Measurements from ENCODE around the gene CCDC27. TPM values are rescaled to one million over a fixed set of nuclear protein-coding genes. Genes with fewer than 3 reads are reported as not detected.

The CCDC27 gene
- total and polyA plus RNA-seq, 2 of the 13 experiments (the other 11 are each of a cell fraction or from before 2014, with no cell fraction given) = not detected

DNA sequence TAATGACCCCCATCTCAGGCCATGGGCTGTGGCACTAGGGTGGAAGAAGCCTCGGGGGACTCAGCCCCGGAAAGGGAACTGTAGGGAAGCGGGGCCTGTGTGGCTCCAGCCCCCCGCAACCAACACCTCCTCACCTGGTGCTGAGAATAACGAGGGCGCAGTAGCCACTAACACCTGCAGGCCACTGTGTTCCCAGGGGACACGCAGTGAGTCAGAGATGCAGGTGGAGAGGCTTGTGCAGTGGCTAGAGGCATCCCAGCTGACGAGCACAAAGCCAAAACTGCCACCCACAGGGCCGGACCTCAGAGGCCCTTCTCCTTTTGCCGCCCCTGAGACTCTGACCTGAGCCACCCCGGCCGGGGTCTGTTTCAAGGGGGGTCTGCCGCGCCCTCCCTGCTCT, 33.5 kb upstream of the CCDC27 start:
- Histone ChIP-seq H4K20me1 (ENCODE audit: insufficient read depth, low read length) (peaks cover 5% of the 10 kb centered on the region; the same call in 1 of the 2 replicates), H3K4me1 (ENCODE audit: insufficient read depth, low read length) (peaks cover 11% of the 10 kb centered on the region), H2AFZ (ENCODE audit: low read length) (no peak overlapping the region), H3K4me3 (replicated peaks in 1 of 3; ENCODE audit: insufficient read depth in 1 of 3, low read depth in 2 of 3, low read length in 3 of 3) (no peak overlapping the region), H3K27me3 (ENCODE audit: control insufficient read depth in 1 of 2, insufficient read depth in 2 of 2, low read length in 2 of 2) (peaks cover 3 to 20% of the 10 kb centered on the region in 2 experiments; a peak in 4 of 5 replicates), H3K36me3 (replicated peaks in 1 of 2; ENCODE audit: control insufficient read depth in 1 of 2, insufficient read depth in 2 of 2, low read length in 2 of 2) (no peaks in the 10 kb centered on the region), H3K4me2 (ENCODE audit: low read depth, low read length) (no peak overlapping the region), H3K27ac (ENCODE audit: extremely low read length, insufficient read depth, low read length) (no peak overlapping the region), H3K79me2 (ENCODE audit: insufficient read depth, low read length) (no peaks in the 10 kb centered on the region), H3K9ac (ENCODE audit: insufficient read depth, low read depth, low read length) (no peak overlapping the region), H3K9me3 (ENCODE audit: low read length) (no peaks in the 10 kb centered on the region)
- no peak for TF ChIP-seq RFXAP (CRISPR knock-in tag; IDR thresholded peaks at IDR 0.05; ENCODE audit: borderline replicate concordance)
- no peak for TF ChIP-seq ZFAT (CRISPR knock-in tag; conservative IDR thresholded peaks at IDR 0.05)
- TF ChIP-seq ZNF552 (CRISPR knock-in tag; IDR thresholded peaks at IDR 0.05; ENCODE audit: borderline replicate concordance) = no peak
- TF ChIP-seq, protein P1, sequence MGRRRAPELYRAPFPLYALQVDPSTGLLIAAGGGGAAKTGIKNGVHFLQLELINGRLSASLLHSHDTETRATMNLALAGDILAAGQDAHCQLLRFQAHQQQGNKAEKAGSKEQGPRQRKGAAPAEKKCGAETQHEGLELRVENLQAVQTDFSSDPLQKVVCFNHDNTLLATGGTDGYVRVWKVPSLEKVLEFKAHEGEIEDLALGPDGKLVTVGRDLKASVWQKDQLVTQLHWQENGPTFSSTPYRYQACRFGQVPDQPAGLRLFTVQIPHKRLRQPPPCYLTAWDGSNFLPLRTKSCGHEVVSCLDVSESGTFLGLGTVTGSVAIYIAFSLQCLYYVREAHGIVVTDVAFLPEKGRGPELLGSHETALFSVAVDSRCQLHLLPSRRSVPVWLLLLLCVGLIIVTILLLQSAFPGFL (CRISPR knock-in tag; IDR thresholded peaks at IDR 0.05) = no peak
- TF ChIP-seq, protein P2, sequence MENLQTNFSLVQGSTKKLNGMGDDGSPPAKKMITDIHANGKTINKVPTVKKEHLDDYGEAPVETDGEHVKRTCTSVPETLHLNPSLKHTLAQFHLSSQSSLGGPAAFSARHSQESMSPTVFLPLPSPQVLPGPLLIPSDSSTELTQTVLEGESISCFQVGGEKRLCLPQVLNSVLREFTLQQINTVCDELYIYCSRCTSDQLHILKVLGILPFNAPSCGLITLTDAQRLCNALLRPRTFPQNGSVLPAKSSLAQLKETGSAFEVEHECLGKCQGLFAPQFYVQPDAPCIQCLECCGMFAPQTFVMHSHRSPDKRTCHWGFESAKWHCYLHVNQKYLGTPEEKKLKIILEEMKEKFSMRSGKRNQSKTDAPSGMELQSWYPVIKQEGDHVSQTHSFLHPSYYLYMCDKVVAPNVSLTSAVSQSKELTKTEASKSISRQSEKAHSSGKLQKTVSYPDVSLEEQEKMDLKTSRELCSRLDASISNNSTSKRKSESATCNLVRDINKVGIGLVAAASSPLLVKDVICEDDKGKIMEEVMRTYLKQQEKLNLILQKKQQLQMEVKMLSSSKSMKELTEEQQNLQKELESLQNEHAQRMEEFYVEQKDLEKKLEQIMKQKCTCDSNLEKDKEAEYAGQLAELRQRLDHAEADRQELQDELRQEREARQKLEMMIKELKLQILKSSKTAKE (CRISPR knock-in tag; IDR thresholded peaks at IDR 0.05; ENCODE audit: borderline replicate concordance) = no peak
- TF ChIP-seq ZNF891 (CRISPR knock-in tag; IDR thresholded peaks at IDR 0.05) = no peak
- no peak for TF ChIP-seq NAIF1 (CRISPR knock-in tag; IDR thresholded peaks at IDR 0.05; ENCODE audit: borderline replicate concordance)
- TF ChIP-seq ZNF34 (CRISPR knock-in tag; IDR thresholded peaks at IDR 0.05; ENCODE audit: borderline replicate concordance) = no peak
- TF ChIP-seq MTA3 (CRISPR knock-in tag; IDR thresholded peaks at IDR 0.05) = no peak
- no peak for TF ChIP-seq ZNF101 (CRISPR knock-in tag; IDR thresholded peaks at IDR 0.05; ENCODE audit: borderline replicate concordance, low read depth)
- TF ChIP-seq ETS1 (CRISPR knock-in tag; IDR thresholded peaks at IDR 0.05) = no peak
- TF ChIP-seq, protein P3, sequence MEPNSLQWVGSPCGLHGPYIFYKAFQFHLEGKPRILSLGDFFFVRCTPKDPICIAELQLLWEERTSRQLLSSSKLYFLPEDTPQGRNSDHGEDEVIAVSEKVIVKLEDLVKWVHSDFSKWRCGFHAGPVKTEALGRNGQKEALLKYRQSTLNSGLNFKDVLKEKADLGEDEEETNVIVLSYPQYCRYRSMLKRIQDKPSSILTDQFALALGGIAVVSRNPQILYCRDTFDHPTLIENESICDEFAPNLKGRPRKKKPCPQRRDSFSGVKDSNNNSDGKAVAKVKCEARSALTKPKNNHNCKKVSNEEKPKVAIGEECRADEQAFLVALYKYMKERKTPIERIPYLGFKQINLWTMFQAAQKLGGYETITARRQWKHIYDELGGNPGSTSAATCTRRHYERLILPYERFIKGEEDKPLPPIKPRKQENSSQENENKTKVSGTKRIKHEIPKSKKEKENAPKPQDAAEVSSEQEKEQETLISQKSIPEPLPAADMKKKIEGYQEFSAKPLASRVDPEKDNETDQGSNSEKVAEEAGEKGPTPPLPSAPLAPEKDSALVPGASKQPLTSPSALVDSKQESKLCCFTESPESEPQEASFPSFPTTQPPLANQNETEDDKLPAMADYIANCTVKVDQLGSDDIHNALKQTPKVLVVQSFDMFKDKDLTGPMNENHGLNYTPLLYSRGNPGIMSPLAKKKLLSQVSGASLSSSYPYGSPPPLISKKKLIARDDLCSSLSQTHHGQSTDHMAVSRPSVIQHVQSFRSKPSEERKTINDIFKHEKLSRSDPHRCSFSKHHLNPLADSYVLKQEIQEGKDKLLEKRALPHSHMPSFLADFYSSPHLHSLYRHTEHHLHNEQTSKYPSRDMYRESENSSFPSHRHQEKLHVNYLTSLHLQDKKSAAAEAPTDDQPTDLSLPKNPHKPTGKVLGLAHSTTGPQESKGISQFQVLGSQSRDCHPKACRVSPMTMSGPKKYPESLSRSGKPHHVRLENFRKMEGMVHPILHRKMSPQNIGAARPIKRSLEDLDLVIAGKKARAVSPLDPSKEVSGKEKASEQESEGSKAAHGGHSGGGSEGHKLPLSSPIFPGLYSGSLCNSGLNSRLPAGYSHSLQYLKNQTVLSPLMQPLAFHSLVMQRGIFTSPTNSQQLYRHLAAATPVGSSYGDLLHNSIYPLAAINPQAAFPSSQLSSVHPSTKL (CRISPR knock-in tag; IDR thresholded peaks at IDR 0.05) = no peak
- TF ChIP-seq ZNF431 (CRISPR knock-in tag; IDR thresholded peaks at IDR 0.05; ENCODE audit: borderline replicate concordance, low read depth) = no peak
- TF ChIP-seq TCF7 (IDR thresholded peaks at IDR 0.05; ENCODE audit: low read depth) = no peak
- no peak for TF ChIP-seq CBX5 (CRISPR knock-in tag; IDR thresholded peaks at IDR 0.05; ENCODE audit: borderline replicate concordance)
- WGBS (ENCODE audit: low lambda C conversion rate) = 63% methylated on average over 8 of the region's 14 CpGs
- in situ Hi-C loops (cut with HindIII; ENCODE audit: extremely low pct_ligation_motif_present, low pct_unique_long_range_greater_than_20kb) (no loop called here), intact Hi-C loops (cut with micrococcal nuclease; ENCODE audit: unreplicated experiment) (no loop called here)
- no peak for FAIRE-seq
- POLR2A ChIA-PET = no interaction called here
- BruUV-seq (replicated peaks) = no TSS peak
- CTCF ChIA-PET (ENCODE audit: low intra/inter-chr PET ratio, low total read pairs) = no interaction called here
- ATAC-seq = no peak
- DNase-seq (ENCODE audit: low spot score) = no peak
